Esophagus muscularis mucosa (tissue), 4 donors: ENCODE data around the gene ACOT8. TPM values are rescaled to one million over a fixed set of nuclear protein-coding genes. Genes with fewer than 3 reads are reported as not detected.
A peak's percentile ranks its signal among the peaks of the same experiment; 100 is the strongest.

Experiments
- DNase-seq: peaks from one replicate; pipeline ENCODE4 v3.0.0-alpha.2; 2017; ENCODE audit errors: extremely low spot score
- H3K27ac ChIP-seq, 4 donors: fragments of 200-600 bp; sonication (generic); replicated peaks in 1 of 4; 1 replicate in 3 of 4; 2 replicates in 1 of 4; pipeline ENCODE4 v1.5.1; 2016 to 2019; ENCODE audit warnings: mild to moderate bottlenecking in 1 of 4
- H3K27me3 ChIP-seq, 4 donors: fragments of 200-600 bp; sonication (generic); one replicate each; pipeline versions ENCODE4 v1.5.1 to v1.6.0; 2016 to 2019
- H3K36me3 ChIP-seq, 4 donors: fragments of 200-600 bp; sonication (generic); one replicate each; pipeline ENCODE4 v1.5.1; 2016 to 2019
- H3K4me1 ChIP-seq, 4 donors: fragments of 200-600 bp; sonication (generic); one replicate each; pipeline ENCODE4 v1.5.1; 2016 to 2019
- H3K4me3 ChIP-seq, 4 donors: fragments of 200-600 bp; sonication (generic); 1 replicate in 2 of 4; 2 replicates in 2 of 4; pipeline ENCODE4 v1.5.1; 2016 to 2019; ENCODE audit warnings: mild to moderate bottlenecking in 4 of 4, moderate library complexity in 1 of 4
- H3K9me3 ChIP-seq, 4 donors: fragments of 200-600 bp; sonication (generic); 1 replicate in 3 of 4; 2 replicates in 1 of 4; pipeline ENCODE4 v1.5.1; 2016 to 2019
- EP300 ChIP-seq: sonication (generic); formaldehyde crosslinking; IDR thresholded peaks from one replicate; pipeline ENCODE4 v1.6.1; 2017; ENCODE audit warnings: antibody characterized with exemption
- POLR2A ChIP-seq: fragments of 450-650 bp; IDR thresholded peaks from one replicate; pipeline ENCODE4 v1.6.1; 2017; ENCODE audit warnings: antibody characterized with exemption, moderate library complexity, mild to moderate bottlenecking, low read depth
- POLR2AphosphoS5 ChIP-seq, 2 donors: sonication (generic); formaldehyde crosslinking; IDR thresholded peaks; one replicate each; pipeline ENCODE4 v1.6.1; 2017; ENCODE audit warnings: antibody characterized with exemption in 2 of 2
- WGBS: methylation state at CpG from one replicate; pipeline ENCODE4 v1.1.5; 2018; 5-methylcytosine and 5-hydroxymethylcytosine counted together
- intact Hi-C: fragments of 100-400 bp; cut with DNase I; formaldehyde crosslinking; loops from one replicate; pipeline ENCODE4 v1.15.1; 2023
- total RNA-seq, 4 donors: library from RNA; depleted of rRNA; stranded (reverse); fragments of >200 nt; gene quantifications; one replicate each; pipeline versions ENCODE4 v1.1.0 to v1.2.1, GENCODE V29; 2016
- TF ChIP-seq, protein P1 (sequence below), 3 experiments: fragments of 200-600 bp in 2 of 3; fragments of 450-650 bp in 1 of 3; sonication (generic) in 2 of 3; IDR thresholded peaks; one replicate each; pipeline ENCODE4 v1.5.1; 2017 to 2019; ENCODE audit warnings: antibody characterized with exemption in 3 of 3, mild to moderate bottlenecking in 2 of 3, moderate library complexity in 1 of 3

ACOT8 gene
- total RNA-seq, 4 donors from 2014 or later: 30.0 to 41.9 (median 33.7) TPM

DNA sequence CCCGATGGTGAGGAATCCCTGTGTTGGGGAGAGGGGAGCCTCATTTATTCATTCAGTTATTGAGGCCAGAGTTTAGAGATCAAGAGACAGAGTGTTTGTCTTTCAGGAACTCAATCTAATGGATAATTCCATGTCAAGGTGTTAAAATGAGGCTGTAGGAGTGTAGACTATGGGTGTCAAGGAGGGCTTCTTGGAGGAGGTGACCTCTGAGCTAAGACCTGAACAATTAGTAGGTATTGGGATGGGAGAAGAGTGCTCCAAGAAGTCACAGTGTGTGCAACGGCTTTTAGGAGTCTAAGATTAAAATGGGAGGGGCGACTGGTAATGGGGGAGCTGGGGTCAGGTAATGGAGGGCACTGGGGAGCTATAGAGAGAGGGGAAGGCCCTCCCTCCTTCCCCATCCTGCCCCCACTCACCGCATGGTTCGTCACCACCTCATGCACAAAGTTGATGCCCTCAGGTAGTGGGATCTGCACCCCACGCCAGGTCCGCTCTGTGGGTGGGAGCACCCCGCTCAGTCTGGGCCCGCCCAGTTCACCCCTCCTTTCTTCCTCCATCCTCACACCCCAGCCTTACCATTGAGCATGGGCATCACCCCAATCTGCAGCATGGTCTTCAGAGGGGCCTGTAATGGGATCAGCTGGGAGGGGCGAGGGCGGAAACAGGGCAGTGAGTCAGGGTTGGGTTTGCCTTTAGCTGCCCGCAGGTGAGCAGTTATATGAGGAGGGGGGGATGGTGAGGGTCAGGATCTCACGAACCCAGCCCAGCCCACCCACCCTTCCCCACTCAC, 42.0 kb upstream of the ACOT8 start:
- H3K4me1 ChIP-seq: no peaks in the 10 kb centered on the region
- 84% methylated on average over 12 of the region's 13 CpGs for WGBS
- H3K9me3 ChIP-seq: no peaks in the 10 kb centered on the region
- no peak overlapping the region for H3K27ac ChIP-seq
- H3K4me3 ChIP-seq: no peak overlapping the region
- H3K27me3 ChIP-seq: no peaks in the 10 kb centered on the region
- intact Hi-C loops: no loop called here
- TF ChIP-seq POLR2AphosphoS5 (IDR thresholded peaks at IDR 0.05) (no peak), EP300 (no peak), POLR2A (no peak)
- TF ChIP-seq, protein P1, sequence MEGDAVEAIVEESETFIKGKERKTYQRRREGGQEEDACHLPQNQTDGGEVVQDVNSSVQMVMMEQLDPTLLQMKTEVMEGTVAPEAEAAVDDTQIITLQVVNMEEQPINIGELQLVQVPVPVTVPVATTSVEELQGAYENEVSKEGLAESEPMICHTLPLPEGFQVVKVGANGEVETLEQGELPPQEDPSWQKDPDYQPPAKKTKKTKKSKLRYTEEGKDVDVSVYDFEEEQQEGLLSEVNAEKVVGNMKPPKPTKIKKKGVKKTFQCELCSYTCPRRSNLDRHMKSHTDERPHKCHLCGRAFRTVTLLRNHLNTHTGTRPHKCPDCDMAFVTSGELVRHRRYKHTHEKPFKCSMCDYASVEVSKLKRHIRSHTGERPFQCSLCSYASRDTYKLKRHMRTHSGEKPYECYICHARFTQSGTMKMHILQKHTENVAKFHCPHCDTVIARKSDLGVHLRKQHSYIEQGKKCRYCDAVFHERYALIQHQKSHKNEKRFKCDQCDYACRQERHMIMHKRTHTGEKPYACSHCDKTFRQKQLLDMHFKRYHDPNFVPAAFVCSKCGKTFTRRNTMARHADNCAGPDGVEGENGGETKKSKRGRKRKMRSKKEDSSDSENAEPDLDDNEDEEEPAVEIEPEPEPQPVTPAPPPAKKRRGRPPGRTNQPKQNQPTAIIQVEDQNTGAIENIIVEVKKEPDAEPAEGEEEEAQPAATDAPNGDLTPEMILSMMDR (IDR thresholded peaks at IDR 0.05): no peak
- no peak for DNase-seq
- H3K36me3 ChIP-seq: peaks cover 23 to 92% (median 78%) of the 10 kb centered on the region in 4 donors

DNA sequence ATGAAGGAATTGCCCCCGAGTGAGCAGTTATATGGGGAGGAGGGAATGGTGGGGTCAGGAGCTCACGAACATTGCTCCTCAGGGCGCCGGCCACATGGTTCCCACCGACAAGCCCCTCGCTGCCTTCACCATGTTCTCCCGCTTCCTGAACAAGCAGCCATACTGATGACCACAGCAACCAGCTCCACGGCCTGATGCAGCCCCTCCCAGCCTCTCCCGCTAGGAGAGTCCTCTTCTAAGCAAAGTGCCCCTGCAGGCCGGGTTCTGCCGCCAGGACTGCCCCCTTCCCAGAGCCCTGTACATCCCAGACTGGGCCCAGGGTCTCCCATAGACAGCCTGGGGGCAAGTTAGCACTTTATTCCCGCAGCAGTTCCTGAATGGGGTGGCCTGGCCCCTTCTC, 41.1 kb upstream of the ACOT8 start:
- DNase-seq: no peak
- TF ChIP-seq POLR2A (no peak), EP300 (no peak), POLR2AphosphoS5 (IDR thresholded peaks at IDR 0.05) (no peak)
- TF ChIP-seq, protein P1 (IDR thresholded peaks at IDR 0.05): no peak
- no peak overlapping the region for H3K4me3 ChIP-seq
- 79% methylated on average over 11 of the region's 12 CpGs for WGBS
- peaks cover 23 to 94% (median 88%) of the 10 kb centered on the region in 4 donors for H3K36me3 ChIP-seq
- H3K27me3 ChIP-seq: no peaks in the 10 kb centered on the region
- intact Hi-C loops: no loop called here
- H3K4me1 ChIP-seq: peaks cover 0 to 3% (median 0%) of the 10 kb centered on the region in 4 donors
- no peaks in the 10 kb centered on the region for H3K9me3 ChIP-seq
- no peak overlapping the region for H3K27ac ChIP-seq

DNA sequence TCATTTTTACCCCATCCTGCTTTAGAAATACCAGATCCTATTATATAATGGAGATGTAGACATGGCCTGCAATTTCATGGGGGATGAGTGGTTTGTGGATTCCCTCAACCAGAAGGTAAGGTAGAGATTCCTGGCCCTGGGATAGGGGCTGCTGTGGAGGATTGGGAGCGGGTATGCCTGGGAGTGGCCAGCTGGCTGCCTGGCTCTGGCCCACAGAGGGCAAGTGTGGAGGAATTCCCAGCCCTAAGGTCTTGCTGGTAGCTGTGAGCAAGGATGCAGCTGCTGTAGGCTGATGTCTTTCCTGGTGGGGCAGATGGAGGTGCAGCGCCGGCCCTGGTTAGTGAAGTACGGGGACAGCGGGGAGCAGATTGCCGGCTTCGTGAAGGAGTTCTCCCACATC, 40.5 kb upstream of the ACOT8 start:
- Histone ChIP-seq H3K4me1 (peaks cover 0 to 9% (median 3%) of the 10 kb centered on the region in 4 donors), H3K36me3 (peaks cover 23 to 100% (median 93%) of the 10 kb centered on the region in 4 donors), H3K27me3 (no peaks in the 10 kb centered on the region), H3K9me3 (no peaks in the 10 kb centered on the region), H3K4me3 (no peak overlapping the region), H3K27ac (no peak overlapping the region)
- no peak for TF ChIP-seq POLR2A
- no peak for TF ChIP-seq POLR2AphosphoS5 (IDR thresholded peaks at IDR 0.05)
- TF ChIP-seq EP300: no peak
- intact Hi-C loops: no loop called here
- no peak for DNase-seq
- 90% methylated on average over 7 of the region's 7 CpGs for WGBS

DNA sequence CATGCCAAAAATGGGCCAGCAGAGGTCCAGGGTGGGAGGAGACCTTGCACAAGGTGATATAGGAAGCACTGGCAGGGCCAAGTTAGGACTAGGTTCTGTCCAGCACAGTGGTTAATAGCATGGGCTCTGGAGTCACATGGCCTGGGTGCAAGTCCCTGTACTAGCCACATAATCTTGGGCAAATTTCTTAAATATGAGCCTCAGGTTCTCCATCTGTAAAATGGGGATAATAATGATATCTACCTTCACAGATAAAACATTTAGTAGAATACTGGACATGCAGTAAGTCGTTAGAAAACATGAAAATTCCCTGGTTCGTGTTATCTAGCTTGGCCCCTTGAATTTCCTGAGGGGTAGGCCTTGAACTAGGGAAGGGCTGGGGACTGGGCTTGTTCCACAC, 40.1 kb upstream of the ACOT8 start:
- Histone ChIP-seq H3K9me3 (no peaks in the 10 kb centered on the region), H3K4me3 (no peak overlapping the region), H3K27me3 (no peaks in the 10 kb centered on the region), H3K36me3 (peaks cover 23 to 98% (median 94%) of the 10 kb centered on the region in 4 donors), H3K4me1 (peaks cover 1 to 13% (median 7%) of the 10 kb centered on the region in 4 donors), H3K27ac (no peak overlapping the region)
- 79% methylated on average over 2 of the region's 2 CpGs for WGBS
- intact Hi-C loops: no loop called here
- no peak for TF ChIP-seq POLR2AphosphoS5 (IDR thresholded peaks at IDR 0.05)
- no peak for DNase-seq

DNA sequence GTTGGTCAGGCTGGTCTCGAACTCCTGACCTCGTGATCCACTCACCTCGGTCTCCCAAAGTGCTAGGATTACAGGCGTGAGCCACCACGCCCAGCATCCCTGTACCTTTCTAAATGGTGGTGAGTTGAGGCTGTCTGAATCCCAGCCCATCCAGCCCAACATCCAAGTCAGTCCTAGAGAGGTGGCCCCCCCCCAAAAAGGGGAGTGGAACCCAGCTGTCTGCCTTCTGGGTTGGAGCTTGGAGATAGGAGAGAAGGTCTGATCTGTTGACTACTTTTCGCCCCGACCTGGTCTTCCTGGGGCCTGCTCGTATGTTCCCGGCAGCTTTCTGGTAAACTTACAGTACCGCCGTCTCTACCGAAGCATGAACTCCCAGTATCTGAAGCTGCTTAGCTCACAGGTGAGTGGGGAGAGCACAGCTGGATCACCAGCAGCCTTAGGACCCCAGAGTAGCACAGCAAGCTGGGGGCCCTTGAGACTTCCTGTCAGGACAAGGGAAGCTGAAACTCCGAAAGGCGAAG, 39.5 kb upstream of the ACOT8 start:
- WGBS: 92% methylated on average over 14 of the region's 14 CpGs
- H3K36me3 ChIP-seq: peaks cover 23 to 92% (median 89%) of the 10 kb centered on the region in 4 donors
- intact Hi-C loops: no loop called here
- no peaks in the 10 kb centered on the region for H3K27me3 ChIP-seq
- H3K9me3 ChIP-seq: no peaks in the 10 kb centered on the region
- TF ChIP-seq, protein P1 (IDR thresholded peaks at IDR 0.05): no peak
- TF ChIP-seq POLR2AphosphoS5 (IDR thresholded peaks at IDR 0.05): peak in 1 of 2 donors; percentile 6
- H3K4me3 ChIP-seq: no peak overlapping the region
- H3K4me1 ChIP-seq: peaks cover 7 to 18% (median 13%) of the 10 kb centered on the region in 4 donors
- no peak for DNase-seq
- H3K27ac ChIP-seq: no peak overlapping the region
